ENCODE measurements around the gene NAALADL2.

The NAALADL2 gene

GRCh38 chr3:175208326-175208725, 349.2 kb downstream of the NAALADL2 start:
- peak; percentile 19 for DNase-seq (ENCODE audit: low spot score)

- no peak for DNase-seq (ENCODE audit: low spot score)
These were observed 352.3 kb downstream of the NAALADL2 start for GRCh38 chr3:175211466-175211865.

DNA sequence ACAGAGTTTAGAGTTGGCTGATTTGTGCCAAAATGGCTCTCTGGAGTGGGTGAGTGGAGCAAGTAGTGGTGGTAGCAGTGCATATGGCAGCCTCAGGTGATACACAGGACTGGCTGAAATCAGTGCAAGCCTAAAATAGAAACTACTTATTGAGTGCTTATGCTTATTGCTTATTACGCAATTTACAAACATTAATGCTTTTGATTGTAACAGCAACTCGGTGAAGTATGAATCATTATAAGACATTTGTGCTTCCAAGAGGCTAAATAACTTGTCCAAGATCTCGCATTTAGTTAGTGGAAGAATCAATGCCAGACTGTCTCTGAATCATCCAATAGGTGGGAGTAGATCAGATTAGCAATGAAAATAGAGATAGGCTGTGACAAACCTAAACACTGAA, 353.8 kb downstream of the NAALADL2 start:
- DNase-seq (ENCODE audit: low spot score): no peak

- DNase-seq (ENCODE audit: low spot score): no peak
These were observed 355.1 kb downstream of the NAALADL2 start for GRCh38 chr3:175214216-175214615.

DNA sequence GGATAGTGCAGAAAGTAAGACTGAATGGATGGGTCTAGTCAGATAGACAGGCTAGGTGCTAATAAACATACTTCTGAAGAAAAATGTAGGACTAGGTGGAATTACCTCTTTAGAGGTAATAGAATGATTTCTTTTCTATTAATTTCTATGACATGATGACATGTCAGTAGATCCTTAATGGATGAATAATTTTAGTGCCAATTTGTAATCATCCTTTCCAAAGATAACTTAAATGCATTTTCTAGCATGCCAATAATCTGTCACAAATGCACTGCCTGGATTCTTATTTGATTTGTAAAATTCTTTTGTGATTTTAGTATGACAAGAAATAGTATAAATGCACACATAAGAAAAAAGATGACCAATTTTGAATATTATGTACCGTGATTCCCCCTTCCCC, 356.7 kb downstream of the NAALADL2 start:
- DNase-seq (ENCODE audit: low spot score): no peak

- DNase-seq (ENCODE audit: low spot score): no peak
These were observed 363.2 kb downstream of the NAALADL2 start for GRCh38 chr3:175222356-175222755.

- no peak for DNase-seq (ENCODE audit: low spot score)
These were observed 364.9 kb downstream of the NAALADL2 start for GRCh38 chr3:175224051-175224450.

GRCh38 chr3:175226444-175226843, 367.3 kb downstream of the NAALADL2 start:
- no peak for DNase-seq (ENCODE audit: low spot score)

DNA sequence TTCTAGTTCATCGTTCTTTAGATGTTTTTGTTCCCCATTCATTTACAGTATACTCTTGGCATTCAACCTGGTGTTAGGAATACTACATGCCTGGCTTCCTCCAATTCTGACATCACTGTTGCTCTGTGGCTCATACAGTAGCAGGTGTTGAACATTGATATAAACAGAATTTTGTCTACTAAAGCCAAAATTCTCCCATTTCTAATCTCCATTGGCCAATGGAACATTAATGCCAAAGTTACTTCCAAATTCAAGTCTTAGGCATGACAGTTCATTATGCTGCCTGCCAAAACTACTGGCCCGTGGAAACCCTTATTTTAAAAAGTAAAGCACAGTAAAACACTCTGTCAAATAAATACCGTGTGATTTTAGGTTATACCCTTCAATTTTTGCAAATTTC, 368.0 kb downstream of the NAALADL2 start:
- DNase-seq (ENCODE audit: low spot score): no peak

DNA sequence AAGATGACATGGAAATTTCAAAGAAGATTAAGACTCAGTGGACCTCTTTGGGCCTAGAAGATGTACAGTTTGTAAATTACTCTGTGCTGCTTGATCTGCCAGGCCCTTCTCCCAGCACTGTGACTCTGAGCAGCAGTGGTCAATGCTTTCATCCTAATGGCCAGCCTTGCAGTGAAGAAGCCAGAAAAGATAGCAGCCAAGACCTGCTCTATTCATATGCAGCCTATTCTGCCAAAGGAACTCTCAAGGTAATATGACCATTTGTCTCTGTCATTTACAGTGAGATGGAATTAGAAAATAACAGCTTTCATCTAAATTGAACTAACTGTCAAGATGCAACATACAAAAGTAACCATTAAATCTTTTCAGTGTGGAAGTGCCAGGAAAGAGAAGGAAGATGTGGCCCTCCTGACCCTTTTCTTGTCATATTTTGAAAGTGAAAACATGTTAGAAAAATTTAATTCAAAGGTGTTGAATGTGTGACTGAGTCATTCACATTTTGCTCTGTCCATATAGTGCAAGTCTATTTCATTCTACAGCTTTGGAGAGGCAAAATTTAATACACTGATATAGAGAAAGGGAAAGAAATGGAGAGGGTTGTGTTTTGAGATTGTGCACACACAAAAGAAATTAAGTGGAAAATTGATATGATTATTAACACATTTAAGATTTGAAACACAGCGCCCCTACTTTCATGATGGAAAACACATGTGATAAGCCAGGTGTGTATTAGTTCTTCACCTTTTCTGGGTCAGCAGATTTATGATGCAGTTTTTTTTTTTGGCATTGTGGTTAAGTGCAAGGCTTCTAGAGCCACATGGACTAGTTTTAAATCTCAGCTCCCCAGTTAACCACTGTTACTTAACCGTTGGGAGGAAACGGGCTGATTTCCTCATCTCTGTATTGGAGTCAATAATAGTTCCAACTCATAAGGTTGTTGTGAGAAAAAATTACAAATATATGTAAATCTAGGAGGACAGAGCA, 375.1 kb downstream of the NAALADL2 start:
- DNase-seq (ENCODE audit: low spot score): no peak

- no peak for DNase-seq (ENCODE audit: low spot score)
These were observed 379.7 kb downstream of the NAALADL2 start for GRCh38 chr3:175238801-175239200.

- no peak for DNase-seq (ENCODE audit: low spot score)
These were observed 381.8 kb downstream of the NAALADL2 start for GRCh38 chr3:175240921-175241320.

DNA sequence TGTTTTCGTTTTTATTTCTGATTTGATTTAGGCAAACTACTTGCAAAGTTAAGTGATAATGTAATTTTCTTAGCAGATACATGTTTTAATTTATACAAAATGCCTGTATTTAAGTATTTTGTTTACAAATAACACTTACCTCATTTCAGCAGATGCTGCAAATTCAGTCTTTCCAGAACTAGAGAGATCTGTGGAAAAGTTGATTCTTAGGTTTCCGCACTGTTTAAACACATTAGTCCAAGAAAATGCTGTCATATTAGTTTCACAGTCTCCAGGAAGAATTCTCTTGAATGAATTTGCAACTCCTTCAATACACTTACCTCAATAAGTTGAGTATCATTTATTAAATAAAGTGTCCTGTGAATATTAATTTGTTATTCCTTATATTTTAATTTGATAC, 383.1 kb downstream of the NAALADL2 start:
- DNase-seq (ENCODE audit: low spot score): no peak

GRCh38 chr3:175246234-175246633, 387.1 kb downstream of the NAALADL2 start:
- DNase-seq (ENCODE audit: low spot score): no peak

DNA sequence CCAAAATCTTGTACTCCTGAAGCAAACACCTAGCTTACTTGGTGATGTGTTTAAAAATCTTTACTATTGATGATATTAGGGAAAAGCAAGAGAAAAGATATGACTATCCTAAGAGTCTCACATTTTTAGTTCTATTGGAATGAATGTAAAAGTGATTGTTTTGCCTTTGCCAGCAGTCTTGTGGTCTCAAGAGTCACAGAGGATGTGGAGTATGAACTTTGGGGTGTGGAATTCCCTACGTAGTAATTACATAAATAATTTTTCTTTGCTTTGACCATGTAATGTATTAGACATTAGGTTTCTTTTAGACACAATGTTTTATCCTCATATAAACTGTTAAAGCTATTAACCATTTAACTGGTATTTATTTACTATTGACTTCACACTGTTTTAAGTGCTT, 387.6 kb downstream of the NAALADL2 start:
- DNase-seq (ENCODE audit: low spot score): no peak

DNA sequence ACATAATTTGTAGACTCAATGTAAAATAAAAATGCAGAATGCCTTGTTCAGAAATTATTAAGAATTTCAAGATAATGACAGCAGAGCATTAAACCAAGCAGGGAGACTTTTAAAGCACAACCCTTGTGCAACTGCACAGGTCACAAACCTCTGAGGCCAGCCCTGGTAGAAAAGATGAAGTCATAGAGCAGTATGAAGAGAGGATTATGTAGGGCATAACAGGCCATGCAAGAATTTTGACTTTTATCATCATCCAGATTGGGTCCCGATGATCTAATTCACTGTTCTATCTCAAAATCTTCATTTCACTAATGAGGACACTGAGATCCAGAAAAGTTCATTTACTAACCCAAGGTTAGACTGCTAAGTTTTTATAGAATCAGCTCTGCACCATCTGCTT, 388.5 kb downstream of the NAALADL2 start:
- DNase-seq (ENCODE audit: low spot score): no peak

- DNase-seq (ENCODE audit: low spot score): no peak
These were observed 389.7 kb downstream of the NAALADL2 start for GRCh38 chr3:175248832-175249231.

GRCh38 chr3:175255698-175256097, 396.6 kb downstream of the NAALADL2 start:
- DNase-seq (ENCODE audit: low spot score): peak; percentile 35

- no peak for DNase-seq (ENCODE audit: low spot score)
These were observed 398.0 kb downstream of the NAALADL2 start for GRCh38 chr3:175257123-175257522.

GRCh38 chr3:175258763-175259162, 399.6 kb downstream of the NAALADL2 start:
- peak; percentile 17 for DNase-seq (ENCODE audit: low spot score)

DNA sequence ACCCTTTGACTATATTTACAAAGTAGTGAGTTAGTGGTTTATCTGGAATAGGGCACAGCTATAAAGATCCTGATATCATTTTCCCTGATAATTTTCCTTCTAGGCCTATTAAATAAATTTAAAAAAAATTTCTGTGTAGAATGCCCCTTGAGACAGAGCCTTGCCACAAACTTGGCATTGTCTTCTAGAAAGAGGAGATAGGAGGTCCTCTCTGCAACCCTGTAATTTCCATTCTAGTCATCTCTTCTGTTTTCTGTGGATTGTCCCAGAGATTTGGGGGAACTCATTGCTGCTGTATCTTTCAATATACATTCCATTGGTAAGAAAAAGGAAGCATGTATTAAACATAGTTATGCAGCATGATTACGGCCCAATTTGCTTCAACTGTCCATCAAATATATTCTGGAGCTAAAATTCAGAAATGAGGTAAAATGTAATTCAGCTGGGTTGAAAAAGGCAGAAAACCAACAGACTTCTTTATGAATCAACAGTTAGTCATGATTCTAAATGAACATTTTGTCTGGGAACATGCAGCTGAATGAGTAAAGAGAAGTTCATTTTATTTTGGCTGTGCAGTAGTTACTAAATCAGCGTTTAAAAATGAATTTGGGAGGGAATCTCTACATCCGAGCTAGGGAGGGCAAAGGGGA, 401.1 kb downstream of the NAALADL2 start:
- DNase-seq (ENCODE audit: low spot score): peak; percentile 9

- no peak for DNase-seq (ENCODE audit: low spot score)
These were observed 407.3 kb downstream of the NAALADL2 start for GRCh38 chr3:175266478-175266877.

DNA sequence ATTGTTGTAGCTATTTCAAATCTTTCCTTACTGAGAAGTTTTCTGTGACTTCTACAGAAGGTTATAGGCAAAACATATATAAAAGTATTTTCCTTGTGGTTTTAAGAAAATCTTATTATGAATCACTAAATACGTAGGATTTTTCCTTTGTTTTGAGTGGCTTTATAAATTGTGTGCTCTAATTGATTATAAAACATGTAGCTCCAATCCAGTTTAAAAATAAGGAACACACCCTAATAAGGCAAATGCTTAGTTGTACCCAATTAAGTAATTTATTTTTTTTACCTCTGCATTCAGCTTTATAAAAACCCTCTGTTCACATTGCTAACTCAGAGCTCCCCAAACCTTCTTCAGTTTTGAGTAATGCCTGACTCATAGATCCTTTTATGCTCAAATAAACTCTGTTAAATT, 408.0 kb downstream of the NAALADL2 start:
- DNase-seq (ENCODE audit: low spot score): no peak

Data from RKO (cell line).